Activated CD4-positive, alpha-beta T cell treated with anti-CD3 and anti-CD28 coated beads, Interleukin-2, amount 10 ng/mL, durations not matched to agents 24 days and 14 days (primary cell): ENCODE measurements around the gene CXCL1. TPM values are rescaled to one million over a fixed set of nuclear protein-coding genes. Genes with fewer than 3 reads are reported as not detected.

Experiments used
- DNase-seq: peaks from one replicate; pipeline ENCODE4 v3.0.0; 2022
- H3K27ac Mint-ChIP-seq: one replicate; pipeline ENCODE4 v1.8.0; 2022; ENCODE audit warnings: mild to moderate bottlenecking, mixed read lengths
- H3K27me3 Mint-ChIP-seq: one replicate; pipeline ENCODE4 v1.8.0; 2022; ENCODE audit warnings: mixed read lengths
- H3K36me3 Mint-ChIP-seq: one replicate; pipeline ENCODE4 v1.8.0; 2022; ENCODE audit warnings: low read depth, mild to moderate bottlenecking, mixed read lengths
- H3K4me1 Mint-ChIP-seq: one replicate; pipeline ENCODE4 v1.8.0; 2021; ENCODE audit warnings: mixed read lengths
- H3K4me3 Mint-ChIP-seq: one replicate; pipeline ENCODE4 v1.8.0; 2022; ENCODE audit warnings: mild to moderate bottlenecking, moderate library complexity, mixed read lengths
- H3K9me3 Mint-ChIP-seq: one replicate; pipeline ENCODE4 v1.8.0; 2021; ENCODE audit warnings: mixed read lengths
- intact Hi-C: fragments of 100-400 bp; cut with micrococcal nuclease; formaldehyde crosslinking; loops from one replicate; pipeline ENCODE4 v1.15.1; 2023
- total RNA-seq: library from RNA; stranded (reverse); gene quantifications from 2 replicates; pipeline ENCODE4 v1.2.3, GENCODE V29; 2022

CXCL1 gene
- total RNA-seq, 1 donor from 2014 or later, result not detected

DNA sequence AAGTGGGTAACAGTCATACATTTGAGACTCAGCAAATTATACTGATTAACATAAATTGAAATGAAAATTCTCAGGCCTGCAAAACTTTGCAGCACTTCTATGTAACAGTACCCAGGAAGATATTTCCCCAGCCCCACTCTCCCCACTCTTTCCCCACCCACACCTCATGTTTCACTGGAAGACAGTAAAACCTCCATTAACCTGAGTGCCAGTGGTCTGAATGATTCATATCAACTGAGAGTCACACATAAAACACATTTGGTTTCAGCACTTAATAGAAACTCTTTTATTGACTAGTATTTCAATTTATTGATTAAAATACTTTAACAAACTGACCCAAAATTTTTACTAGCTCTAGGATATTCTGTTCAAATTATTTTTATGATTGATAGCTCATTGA, 25.8 kb upstream of the CXCL1 start:
- H3K36me3 Mint-ChIP-seq, result no peaks in the 10 kb centered on the region
- H3K9me3 Mint-ChIP-seq, result no peaks in the 10 kb centered on the region
- peaks cover 23% of the 10 kb centered on the region for H3K27me3 Mint-ChIP-seq
- intact Hi-C loops, result no loop called here
- H3K4me3 Mint-ChIP-seq, result no peak overlapping the region
- no peaks in the 10 kb centered on the region for H3K4me1 Mint-ChIP-seq
- no peak overlapping the region for H3K27ac Mint-ChIP-seq
- DNase-seq, result no peak

DNA sequence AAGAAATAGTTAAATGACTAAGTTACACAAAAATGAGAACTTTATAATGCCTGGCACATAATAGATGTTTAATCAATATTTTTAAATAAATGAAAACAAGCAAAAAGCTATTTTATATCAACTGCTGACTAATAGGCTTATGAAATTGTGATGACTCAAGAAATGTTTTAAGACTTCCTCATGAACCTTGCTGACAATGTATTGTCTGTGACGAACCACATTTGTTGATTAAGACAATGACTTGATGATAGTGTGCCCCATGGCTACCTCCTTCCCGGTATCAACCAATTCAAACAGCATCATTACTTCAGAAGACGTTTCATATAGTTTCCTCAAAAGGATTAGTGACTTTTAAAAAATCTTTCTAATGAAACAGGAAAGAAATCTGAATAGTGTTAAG, 24.8 kb upstream of the CXCL1 start:
- no peaks in the 10 kb centered on the region for H3K9me3 Mint-ChIP-seq
- no peak overlapping the region for H3K4me3 Mint-ChIP-seq
- DNase-seq, result no peak
- peaks cover 15% of the 10 kb centered on the region for H3K27me3 Mint-ChIP-seq
- H3K27ac Mint-ChIP-seq, result no peak overlapping the region
- H3K4me1 Mint-ChIP-seq, result no peaks in the 10 kb centered on the region
- H3K36me3 Mint-ChIP-seq, result no peaks in the 10 kb centered on the region
- intact Hi-C loops, result no loop called here

DNA sequence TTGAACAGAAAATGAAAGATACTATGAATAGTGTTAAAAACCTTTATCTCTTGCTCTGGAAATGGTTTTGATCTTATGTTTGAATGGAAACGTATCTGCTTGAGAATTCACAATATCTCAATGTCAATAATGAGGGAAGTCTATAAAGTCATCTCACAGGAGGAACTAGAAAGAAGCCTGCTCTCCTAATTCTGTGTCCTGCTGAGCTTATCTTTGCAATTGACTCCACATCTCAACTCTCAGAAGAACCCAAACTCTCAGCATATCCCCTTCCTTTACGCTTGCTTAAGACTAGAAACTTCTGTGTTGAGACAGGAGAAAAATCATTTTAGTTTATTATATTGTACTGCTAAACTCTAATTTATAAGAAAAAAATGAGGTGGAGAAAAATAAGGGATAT, 24.4 kb upstream of the CXCL1 start:
- H3K4me1 Mint-ChIP-seq, result no peaks in the 10 kb centered on the region
- no peaks in the 10 kb centered on the region for H3K9me3 Mint-ChIP-seq
- intact Hi-C loops, result no loop called here
- no peak for DNase-seq
- H3K36me3 Mint-ChIP-seq, result no peaks in the 10 kb centered on the region
- no peak overlapping the region for H3K27ac Mint-ChIP-seq
- H3K4me3 Mint-ChIP-seq, result no peak overlapping the region
- peaks cover 12% of the 10 kb centered on the region for H3K27me3 Mint-ChIP-seq

DNA sequence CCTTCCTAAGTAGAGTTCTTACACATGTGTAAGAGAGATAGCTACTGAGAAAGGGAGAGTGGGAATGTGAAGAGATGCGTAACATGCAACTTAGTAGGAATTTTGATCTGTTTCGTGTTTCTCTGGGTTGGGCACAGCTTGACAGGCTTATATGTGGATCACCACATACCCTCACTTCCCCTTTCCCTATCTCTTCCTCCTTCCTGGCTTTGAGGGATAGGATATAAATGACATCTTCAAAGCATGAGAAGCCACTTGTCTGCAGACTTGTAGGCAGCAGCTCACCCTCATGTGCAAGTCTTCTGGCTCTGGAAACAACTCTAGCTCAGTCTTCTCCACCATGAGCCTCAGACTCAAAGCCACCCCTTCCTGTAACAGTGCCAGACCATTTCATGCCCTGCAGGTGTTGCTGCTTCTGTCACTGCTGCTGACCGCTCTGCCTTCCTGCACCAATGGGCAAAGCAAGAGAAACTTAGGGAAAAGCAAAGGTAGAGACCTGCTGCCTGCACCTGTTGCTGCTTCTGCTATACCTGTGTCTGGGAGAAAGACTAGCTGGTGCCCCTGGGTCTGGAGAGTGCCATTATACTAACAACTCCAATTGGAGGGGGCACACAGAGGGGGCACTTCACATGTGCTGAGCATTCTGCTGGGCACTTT, 21.5 kb upstream of the CXCL1 start:
- H3K27me3 Mint-ChIP-seq, result peaks cover 13% of the 10 kb centered on the region
- H3K9me3 Mint-ChIP-seq, result no peaks in the 10 kb centered on the region
- H3K27ac Mint-ChIP-seq, result no peak overlapping the region
- H3K4me3 Mint-ChIP-seq, result no peak overlapping the region
- no peaks in the 10 kb centered on the region for H3K36me3 Mint-ChIP-seq
- no peak for DNase-seq
- intact Hi-C loops, result no loop called here
- H3K4me1 Mint-ChIP-seq, result no peaks in the 10 kb centered on the region

DNA sequence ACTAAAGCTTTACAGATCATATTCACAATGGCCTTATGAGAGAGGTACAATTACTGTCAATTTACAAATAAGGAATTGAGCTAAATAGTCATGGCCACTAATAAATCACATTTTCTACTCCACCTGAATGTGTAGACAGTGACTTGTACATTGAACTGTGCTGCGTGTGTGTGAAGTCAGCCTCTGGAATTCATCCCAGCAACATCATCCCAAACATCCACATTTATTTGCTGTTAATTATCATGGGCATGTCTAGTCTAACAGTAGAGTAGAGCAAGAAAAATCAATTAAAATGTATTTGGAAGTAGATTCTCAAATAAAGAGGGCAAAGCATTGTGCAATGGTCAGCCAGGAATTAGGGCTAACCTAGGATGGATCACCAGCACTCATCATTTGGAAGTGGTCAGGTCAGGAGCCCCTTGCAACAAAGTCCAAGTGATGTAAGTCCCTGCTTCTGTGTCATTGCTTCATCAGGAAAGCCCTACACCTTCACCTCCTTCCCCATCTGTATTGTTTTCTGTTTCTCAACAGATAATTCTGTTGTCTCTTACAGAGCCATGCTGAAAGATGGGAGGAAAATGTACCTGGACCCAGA, 20.9 kb upstream of the CXCL1 start:
- H3K9me3 Mint-ChIP-seq, result no peaks in the 10 kb centered on the region
- intact Hi-C loops, result no loop called here
- H3K4me3 Mint-ChIP-seq, result no peak overlapping the region
- no peaks in the 10 kb centered on the region for H3K36me3 Mint-ChIP-seq
- no peaks in the 10 kb centered on the region for H3K4me1 Mint-ChIP-seq
- H3K27ac Mint-ChIP-seq, result no peak overlapping the region
- DNase-seq, result no peak
- H3K27me3 Mint-ChIP-seq, result peaks cover 10% of the 10 kb centered on the region

DNA sequence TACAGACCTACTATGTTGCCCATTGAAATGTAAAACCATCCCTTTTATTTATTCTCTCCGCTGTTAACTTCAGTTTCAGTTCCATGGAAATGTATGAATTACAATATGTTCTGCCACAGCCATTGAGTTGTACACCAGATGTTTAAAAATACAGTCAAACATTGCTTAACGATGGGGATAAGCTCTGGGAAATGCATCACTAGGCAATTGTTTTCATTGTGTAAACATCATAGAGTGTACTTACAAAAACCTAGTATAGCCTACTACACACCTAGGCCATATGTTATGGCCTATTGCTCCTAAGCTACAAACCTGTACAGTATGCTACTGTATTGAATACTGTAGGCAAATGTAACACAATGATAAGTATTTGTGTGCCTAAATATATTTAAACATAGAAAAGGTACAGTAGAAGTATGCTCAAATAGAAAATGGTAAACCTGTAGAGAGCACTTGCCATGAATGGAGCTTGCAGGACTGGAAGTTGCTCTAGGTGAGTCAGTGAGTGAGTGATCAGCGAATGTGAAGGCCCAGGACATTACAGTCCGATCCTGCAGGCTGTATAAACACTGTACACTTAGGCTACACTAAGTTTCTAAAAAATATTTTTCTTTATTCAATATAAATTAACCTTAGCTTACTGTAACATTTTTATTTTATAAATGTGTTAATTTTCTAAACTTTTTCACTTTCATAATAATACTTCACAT, 18.8 kb upstream of the CXCL1 start:
- Mint-ChIP-seq H3K4me1 (no peaks in the 10 kb centered on the region), H3K27me3 (peaks cover 14% of the 10 kb centered on the region), H3K4me3 (no peak overlapping the region), H3K36me3 (no peaks in the 10 kb centered on the region), H3K9me3 (no peaks in the 10 kb centered on the region), H3K27ac (no peak overlapping the region)
- intact Hi-C loops, result no loop called here
- DNase-seq, result no peak

DNA sequence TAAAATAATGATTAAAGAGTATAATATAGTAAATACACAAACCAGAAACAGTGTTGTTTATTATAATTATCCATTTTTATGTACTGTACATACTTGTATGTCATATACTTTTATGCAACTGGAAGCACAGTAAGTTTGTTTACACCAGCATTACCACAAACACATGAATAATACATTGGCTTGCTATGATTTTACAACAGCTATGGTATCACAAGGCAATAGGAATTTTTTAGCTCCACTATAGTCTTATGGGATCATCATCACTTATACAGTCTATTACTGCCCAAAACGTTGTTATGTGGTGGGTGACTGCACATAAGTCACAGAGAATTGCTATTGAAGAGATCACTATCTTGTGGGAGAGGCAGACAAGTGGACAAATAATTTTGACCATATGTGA, 17.9 kb upstream of the CXCL1 start:
- DNase-seq, result no peak
- Mint-ChIP-seq H3K9me3 (no peaks in the 10 kb centered on the region), H3K27ac (no peak overlapping the region), H3K36me3 (no peaks in the 10 kb centered on the region), H3K4me1 (no peaks in the 10 kb centered on the region), H3K4me3 (no peak overlapping the region), H3K27me3 (peaks cover 15% of the 10 kb centered on the region)
- intact Hi-C loops, result no loop called here

DNA sequence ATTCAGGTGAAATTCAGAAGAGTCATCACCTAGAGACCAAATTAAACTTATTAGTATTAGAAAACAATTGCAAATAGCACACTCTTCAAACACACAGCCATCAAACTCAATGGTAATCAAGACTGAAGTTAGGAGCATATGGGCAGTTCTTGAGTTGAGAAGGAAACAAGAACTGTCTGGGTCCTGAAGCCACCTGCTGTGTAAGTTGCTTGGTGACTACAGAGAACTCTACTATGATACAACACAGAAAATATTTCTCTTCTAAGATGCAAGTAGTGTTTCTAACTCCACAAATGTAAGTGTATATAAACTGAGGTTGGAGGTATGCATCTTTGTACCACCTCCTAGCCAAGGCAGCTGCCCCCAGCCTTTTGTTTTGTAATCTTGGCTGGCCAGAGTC, 16.4 kb upstream of the CXCL1 start:
- no peak overlapping the region for H3K27ac Mint-ChIP-seq
- H3K27me3 Mint-ChIP-seq, result peaks cover 15% of the 10 kb centered on the region
- H3K4me3 Mint-ChIP-seq, result no peak overlapping the region
- no peak for DNase-seq
- intact Hi-C loops, result no loop called here
- no peaks in the 10 kb centered on the region for H3K4me1 Mint-ChIP-seq
- no peaks in the 10 kb centered on the region for H3K9me3 Mint-ChIP-seq
- no peaks in the 10 kb centered on the region for H3K36me3 Mint-ChIP-seq

DNA sequence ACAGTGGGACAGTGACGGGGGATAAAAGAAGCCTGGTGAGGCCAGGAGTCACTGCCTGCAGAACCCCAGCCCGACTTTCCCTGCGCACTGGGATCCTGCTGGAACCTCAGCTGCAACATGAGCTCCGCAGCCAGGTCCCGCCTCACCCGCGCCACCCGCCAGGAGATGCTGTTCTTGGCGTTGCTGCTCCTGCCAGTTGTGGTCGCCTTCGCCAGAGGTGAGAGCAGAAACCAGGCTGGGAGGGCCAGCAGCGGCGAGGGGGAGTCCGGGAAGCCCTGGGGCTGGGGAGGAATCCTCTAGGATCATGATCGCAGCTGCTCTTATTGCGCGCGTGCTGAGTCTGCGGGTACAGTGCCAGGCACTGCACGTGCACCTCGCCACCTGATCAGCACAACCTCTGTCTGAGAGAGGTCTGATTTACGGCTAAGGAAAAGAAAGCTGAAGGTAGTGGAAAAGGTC, 15.9 kb upstream of the CXCL1 start, which contains the start of gene PF4V1:
PF4V1 (plus strand) TSS at position 51 of the 459 bp plus-strand sequence; CDS start at position 118, 67 bp downstream.
- H3K27ac Mint-ChIP-seq, result no peak within 1 kb of the TSS

DNA sequence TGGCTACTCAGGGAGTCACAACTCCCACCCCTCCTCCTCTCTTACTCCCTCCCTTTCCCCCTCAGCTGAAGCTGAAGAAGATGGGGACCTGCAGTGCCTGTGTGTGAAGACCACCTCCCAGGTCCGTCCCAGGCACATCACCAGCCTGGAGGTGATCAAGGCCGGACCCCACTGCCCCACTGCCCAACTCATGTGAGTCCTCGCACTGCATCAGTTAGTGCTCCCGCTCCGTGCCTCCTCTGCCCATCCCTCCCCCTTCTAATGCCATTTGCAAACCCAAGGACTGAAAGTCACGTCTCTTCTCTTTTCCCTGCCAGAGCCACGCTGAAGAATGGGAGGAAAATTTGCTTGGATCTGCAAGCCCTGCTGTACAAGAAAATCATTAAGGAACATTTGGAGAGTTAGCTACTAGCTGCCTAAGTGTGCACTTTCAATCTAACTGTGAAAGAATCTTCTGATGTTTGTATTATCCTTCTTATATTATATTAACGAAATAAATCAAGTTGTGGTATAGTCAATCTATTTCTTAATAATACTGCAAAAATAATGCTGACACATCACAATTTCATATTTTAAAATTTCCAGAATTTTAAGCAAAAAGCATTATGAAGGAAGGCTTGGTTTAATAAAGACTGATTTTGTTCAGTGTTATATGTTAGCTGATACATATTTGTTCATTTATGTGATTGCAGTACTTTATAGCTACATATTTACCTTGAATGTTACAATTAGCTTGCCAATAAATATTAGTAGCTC, 15.3 kb upstream of the CXCL1 start:
- H3K4me1 Mint-ChIP-seq, result no peaks in the 10 kb centered on the region
- H3K36me3 Mint-ChIP-seq, result no peaks in the 10 kb centered on the region
- H3K27me3 Mint-ChIP-seq, result peaks cover 15% of the 10 kb centered on the region
- no peak overlapping the region for H3K27ac Mint-ChIP-seq
- intact Hi-C loops, result no loop called here
- no peaks in the 10 kb centered on the region for H3K9me3 Mint-ChIP-seq
- no peak overlapping the region for H3K4me3 Mint-ChIP-seq
- no peak for DNase-seq

More for the DNA sequence above, 15.9 kb upstream of the CXCL1 start, which contains the start of gene PF4V1:
- Mint-ChIP-seq H3K9me3 (no peaks in the 10 kb centered on the region), H3K27me3 (peaks cover 15% of the 10 kb centered on the region), H3K36me3 (no peaks in the 10 kb centered on the region), H3K4me3 (no peak within 1 kb of the TSS), H3K4me1 (no peaks in the 10 kb centered on the region)
- intact Hi-C loops, result no loop called here
- DNase-seq, result no peak

DNA sequence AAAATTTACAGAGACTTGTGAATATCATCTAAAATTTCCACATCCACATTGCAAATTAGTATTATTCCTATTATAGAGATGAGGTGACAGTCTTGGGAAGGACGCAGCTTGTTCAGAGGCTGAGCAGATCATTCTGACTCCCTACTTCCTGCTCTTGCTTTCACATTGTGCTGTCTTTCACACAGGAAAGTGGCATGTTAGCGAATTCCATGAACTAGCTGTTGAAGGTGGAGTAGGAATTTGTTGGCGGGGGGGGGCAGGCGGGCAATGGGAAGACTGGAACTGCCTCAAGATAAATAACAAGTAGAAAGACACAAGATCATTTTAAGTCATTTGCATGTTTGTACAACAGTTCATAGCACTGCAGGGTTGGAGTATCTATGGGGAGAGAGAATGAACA, 13.8 kb upstream of the CXCL1 start:
- H3K27me3 Mint-ChIP-seq, result peaks cover 11% of the 10 kb centered on the region
- intact Hi-C loops, result no loop called here

DNA sequence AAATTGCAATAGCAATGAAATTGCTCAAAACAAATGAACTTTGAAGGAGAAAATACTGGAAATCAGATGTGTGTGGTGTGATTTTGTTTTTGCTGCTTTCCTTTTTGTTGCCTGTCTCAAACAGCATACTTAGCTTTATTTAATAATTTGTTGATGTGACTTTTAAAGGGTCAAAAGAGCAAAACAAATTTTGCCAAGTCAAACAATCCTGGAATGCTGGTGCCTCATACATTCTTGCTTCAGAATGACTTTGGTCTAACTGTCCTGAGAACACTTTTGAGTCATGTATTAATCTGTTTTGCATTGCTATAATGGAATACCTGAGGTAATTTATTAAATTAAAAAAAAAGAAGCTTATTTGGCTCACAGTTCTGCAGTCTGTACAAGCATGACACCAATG, 12.7 kb upstream of the CXCL1 start:
- Mint-ChIP-seq H3K27ac (no peak overlapping the region), H3K4me3 (no peak overlapping the region), H3K9me3 (no peaks in the 10 kb centered on the region), H3K4me1 (no peaks in the 10 kb centered on the region), H3K36me3 (no peaks in the 10 kb centered on the region), H3K27me3 (peaks cover 13% of the 10 kb centered on the region)
- intact Hi-C loops, result no loop called here
- no peak for DNase-seq

More for the DNA sequence above, 13.8 kb upstream of the CXCL1 start:
- Mint-ChIP-seq H3K36me3 (no peaks in the 10 kb centered on the region), H3K27ac (no peak overlapping the region), H3K4me1 (no peaks in the 10 kb centered on the region), H3K4me3 (no peak overlapping the region), H3K9me3 (no peaks in the 10 kb centered on the region)
- no peak for DNase-seq

DNA sequence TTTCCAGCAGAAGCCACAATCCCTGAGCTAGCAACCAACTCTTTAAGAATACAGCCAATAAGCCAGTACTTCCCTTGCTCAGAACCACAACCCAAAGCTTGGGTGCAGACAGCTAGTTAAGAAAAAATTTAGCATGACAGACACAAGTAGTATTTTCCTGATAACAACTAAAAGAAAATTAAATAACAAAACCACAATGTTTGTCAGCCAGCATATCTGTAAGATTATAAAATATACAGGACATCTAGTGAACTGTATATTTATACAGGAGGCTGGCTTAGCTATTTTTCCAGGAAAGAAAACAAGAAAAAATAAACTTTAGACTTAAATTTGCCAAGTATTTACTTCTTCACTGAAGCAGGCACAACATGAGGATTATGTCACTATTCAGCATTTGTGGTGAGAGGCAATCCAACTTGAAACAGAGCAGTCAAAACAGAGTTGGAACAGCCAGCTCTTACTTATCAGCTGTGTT, 9.5 kb upstream of the CXCL1 start:
- H3K36me3 Mint-ChIP-seq, result no peaks in the 10 kb centered on the region
- no peaks in the 10 kb centered on the region for H3K4me1 Mint-ChIP-seq
- H3K27me3 Mint-ChIP-seq, result peaks cover 6% of the 10 kb centered on the region
- intact Hi-C loops, result loop anchor here (10.0 kb wide), 1 partner anchor 195 kb away; no protein-coding TSS in a partner anchor
- no peak overlapping the region for H3K4me3 Mint-ChIP-seq
- no peaks in the 10 kb centered on the region for H3K9me3 Mint-ChIP-seq
- H3K27ac Mint-ChIP-seq, result no peak overlapping the region
- no peak for DNase-seq
